Trophoblast cell (in vitro differentiated cells and primary cell): Measurements from ENCODE around the gene FAM76A.

Experiments
- DNase-seq, 2 donors: peaks; one replicate each; pipeline ENCODE4 v3.0.0-alpha.2; 2016
- H2AFZ ChIP-seq: 2 replicates; pipeline ENCODE4 v1.6.1; 2013; ENCODE audit warnings: low read length, moderate library complexity, mild to moderate bottlenecking; ENCODE audit not compliant: insufficient read depth, poor library complexity
- H2AK5ac ChIP-seq: 2 replicates; pipeline ENCODE4 v1.6.1; 2013; ENCODE audit warnings: mild to moderate bottlenecking, low read length
- H2BK120ac ChIP-seq: 2 replicates; pipeline ENCODE4 v1.6.1; 2013; ENCODE audit warnings: low read length, mild to moderate bottlenecking, moderate library complexity; ENCODE audit not compliant: insufficient read depth, poor library complexity
- H2BK12ac ChIP-seq: 2 replicates; pipeline ENCODE4 v1.6.1; 2013; ENCODE audit warnings: mild to moderate bottlenecking, low read length, moderate library complexity
- H2BK5ac ChIP-seq: 2 replicates; pipeline ENCODE4 v1.6.1; 2013; ENCODE audit warnings: low read length, low read depth, moderate library complexity, mild to moderate bottlenecking; ENCODE audit not compliant: poor library complexity
- H3K14ac ChIP-seq: 2 replicates; pipeline ENCODE4 v1.6.1; 2013; ENCODE audit warnings: mild to moderate bottlenecking, low read length
- H3K18ac ChIP-seq: 2 replicates; pipeline ENCODE4 v1.6.1; 2013; ENCODE audit warnings: mild to moderate bottlenecking, low read length
- H3K23ac ChIP-seq: 2 replicates; pipeline ENCODE4 v1.6.1; 2013; ENCODE audit warnings: low read length
- H3K27ac ChIP-seq: 2 replicates; pipeline ENCODE4 v1.5.1; 2013; ENCODE audit warnings: low read depth, mild to moderate bottlenecking, inconsistent platforms, low read length, moderate library complexity
- H3K27me3 ChIP-seq: 2 replicates; pipeline ENCODE4 v1.6.1; 2013; ENCODE audit warnings: inconsistent platforms, mild to moderate bottlenecking, low read length, moderate library complexity; ENCODE audit not compliant: insufficient read depth
- H3K36me3 ChIP-seq, 2 experiments: 1 replicate in 1 of 2; 2 replicates in 1 of 2; pipeline ENCODE4 v1.6.1; 2013; ENCODE audit warnings: low read length in 2 of 2, mild to moderate bottlenecking in 2 of 2, moderate library complexity in 1 of 2; ENCODE audit not compliant: insufficient read depth in 2 of 2, control insufficient read depth in 1 of 2
- H3K4ac ChIP-seq: 2 replicates; pipeline ENCODE4 v1.6.1; 2013; ENCODE audit warnings: low read depth, mild to moderate bottlenecking, low read length, moderate library complexity
- H3K4me1 ChIP-seq, 2 experiments: 1 replicate in 1 of 2; 2 replicates in 1 of 2; pipeline ENCODE4 v1.6.1; 2013; ENCODE audit warnings: low read length in 2 of 2, mild to moderate bottlenecking in 2 of 2, moderate library complexity in 1 of 2; ENCODE audit not compliant: insufficient read depth in 2 of 2, control insufficient read depth in 1 of 2
- H3K4me2 ChIP-seq: 2 replicates; pipeline ENCODE4 v1.6.1; 2013; ENCODE audit warnings: inconsistent platforms, mild to moderate bottlenecking, low read length, moderate library complexity
- H3K4me3 ChIP-seq: 2 replicates; pipeline ENCODE4 v1.5.1; 2013; ENCODE audit warnings: mild to moderate bottlenecking, low read depth, low read length, inconsistent platforms
- H3K79me1 ChIP-seq: one replicate; pipeline ENCODE4 v1.6.1; 2013; ENCODE audit warnings: low read length
- H3K79me2 ChIP-seq: 2 replicates; pipeline ENCODE4 v1.6.1; 2013; ENCODE audit warnings: low read length, mild to moderate bottlenecking; ENCODE audit not compliant: control insufficient read depth, insufficient read depth, poor library complexity
- H3K9ac ChIP-seq: 2 replicates; pipeline ENCODE4 v1.6.1; 2013; ENCODE audit warnings: mild to moderate bottlenecking, low read length
- H3K9me3 ChIP-seq: 2 replicates; pipeline ENCODE4 v1.6.1; 2013; ENCODE audit warnings: low read depth, mild to moderate bottlenecking, control low read depth, inconsistent platforms, low read length; ENCODE audit not compliant: insufficient read depth
- H4K12ac ChIP-seq: 2 replicates; pipeline ENCODE4 v1.6.1; 2013; ENCODE audit warnings: low read depth, mild to moderate bottlenecking, low read length, moderate library complexity
- H4K8ac ChIP-seq: 2 replicates; pipeline ENCODE4 v1.6.1; 2013; ENCODE audit warnings: low read depth, mild to moderate bottlenecking, low read length, moderate library complexity
- H4K91ac ChIP-seq: one replicate; pipeline ENCODE4 v1.6.1; 2013; ENCODE audit warnings: low read depth, mild to moderate bottlenecking, low read length, moderate library complexity
- WGBS: extraction: QIAGEN DNeasy Blood & Tissue Kit; methylation state at CpG from one replicate; pipeline ENCODE4 v1.1.7; 2013; ENCODE audit warnings: missing lambda C conversion rate; ENCODE audit not compliant: insufficient read length, insufficient coverage; ENCODE audit errors: extremely low coverage; 5-methylcytosine and 5-hydroxymethylcytosine counted together

FAM76A gene

DNA sequence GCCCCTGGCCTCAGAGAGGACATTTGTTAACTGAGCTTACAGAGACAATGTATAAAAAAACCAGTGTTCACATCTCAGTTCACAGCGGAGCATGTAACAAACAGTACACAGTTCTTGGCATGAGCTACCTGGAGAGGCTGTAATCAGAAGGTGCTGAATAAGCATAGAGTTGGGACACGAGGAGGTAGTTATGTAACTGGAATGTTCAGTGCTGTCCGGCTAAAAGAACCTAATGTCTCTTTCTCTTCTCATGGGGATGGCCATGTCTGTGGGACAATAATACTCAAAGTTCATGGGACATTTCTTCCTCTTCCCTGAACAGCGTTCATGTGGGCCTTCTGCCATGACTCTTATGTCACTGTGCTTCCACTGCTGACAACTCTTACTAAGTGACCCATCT, 30.1 kb downstream of the FAM76A start:
- Histone ChIP-seq H3K27me3 (no peaks in the 10 kb centered on the region), H3K4ac (no peak overlapping the region), H3K79me2 (no peaks in the 10 kb centered on the region), H2AK5ac (no peak overlapping the region), H4K8ac (no peak overlapping the region), H3K4me3 (no peak overlapping the region), H4K91ac (no peak overlapping the region), H3K27ac (no peak overlapping the region), H3K14ac (no peak overlapping the region), H2BK5ac (no peak overlapping the region), H3K23ac (no peak overlapping the region), H2BK120ac (no peak overlapping the region), H3K9me3 (no peaks in the 10 kb centered on the region), H3K36me3 (peaks cover 11 to 26% of the 10 kb centered on the region in 2 experiments), H2BK12ac (no peak overlapping the region), H3K79me1 (no peaks in the 10 kb centered on the region), H3K4me2 (no peak overlapping the region), H2AFZ (no peak overlapping the region), H3K9ac (no peak overlapping the region), H4K12ac (no peak overlapping the region), H3K18ac (no peak overlapping the region), H3K4me1 (no peaks in the 10 kb centered on the region)
- no CpG with 5 or more reads among the region's 4 CpGs for WGBS
- no peak for DNase-seq

DNA sequence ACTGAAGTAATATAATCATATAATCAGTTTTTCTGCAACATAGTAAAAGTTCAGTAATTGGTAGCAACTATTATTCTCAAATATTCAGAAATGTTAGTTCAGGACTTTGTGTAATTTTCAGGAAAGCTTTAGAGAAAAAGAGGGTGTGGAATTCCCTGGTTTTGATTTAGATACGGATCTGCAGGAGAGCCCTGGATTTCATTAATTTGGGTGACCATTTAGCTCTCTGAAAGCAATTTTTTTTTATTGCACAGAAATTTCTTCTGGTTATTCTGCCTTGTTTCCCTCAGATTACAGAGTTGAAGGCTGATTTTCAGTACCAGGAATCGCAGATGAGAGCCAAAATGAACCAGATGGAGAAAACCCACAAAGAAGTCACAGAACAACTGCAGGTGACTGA, 33.5 kb downstream of the FAM76A start:
- Histone ChIP-seq H2BK12ac (no peak overlapping the region), H3K4me1 (no peaks in the 10 kb centered on the region), H3K79me1 (no peaks in the 10 kb centered on the region), H3K4me3 (no peak overlapping the region), H3K27me3 (no peaks in the 10 kb centered on the region), H3K9ac (no peak overlapping the region), H4K12ac (no peak overlapping the region), H3K36me3 (peaks cover 10 to 30% of the 10 kb centered on the region in 2 experiments), H3K27ac (no peak overlapping the region), H3K14ac (no peak overlapping the region), H2AFZ (no peak overlapping the region), H3K79me2 (no peaks in the 10 kb centered on the region), H3K23ac (no peak overlapping the region), H3K18ac (no peak overlapping the region), H2BK5ac (no peak overlapping the region), H3K4ac (no peak overlapping the region), H3K9me3 (no peaks in the 10 kb centered on the region), H3K4me2 (no peak overlapping the region), H2BK120ac (no peak overlapping the region), H4K8ac (no peak overlapping the region), H2AK5ac (no peak overlapping the region), H4K91ac (no peak overlapping the region)
- no CpG with 5 or more reads among the region's 2 CpGs for WGBS
- no peak for DNase-seq

DNA sequence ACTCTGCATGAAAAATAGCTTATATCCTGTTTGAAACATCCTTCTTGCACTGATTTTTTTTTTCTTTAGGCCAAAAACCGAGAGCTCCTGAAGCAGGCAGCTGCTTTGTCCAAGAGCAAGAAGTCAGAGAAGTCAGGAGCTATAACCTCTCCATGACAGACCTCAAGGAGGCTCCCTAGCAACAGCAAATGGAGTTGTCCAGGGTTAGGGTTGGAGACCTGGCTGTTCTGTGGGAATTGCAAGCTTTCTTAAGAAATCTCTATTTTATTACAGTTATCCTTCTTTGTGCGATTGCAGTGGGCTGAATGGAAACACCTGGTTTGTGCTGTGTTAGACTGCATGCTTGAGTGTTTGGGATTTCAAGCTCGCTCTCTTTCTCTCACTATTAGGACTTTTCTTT, 34.7 kb downstream of the FAM76A start:
- H2AFZ ChIP-seq, result no peak overlapping the region
- H4K91ac ChIP-seq, result no peak overlapping the region
- no peak overlapping the region for H2BK5ac ChIP-seq
- H3K4ac ChIP-seq, result no peak overlapping the region
- H3K36me3 ChIP-seq, result peaks cover 10 to 25% of the 10 kb centered on the region in 2 experiments
- H3K4me3 ChIP-seq, result no peak overlapping the region
- no peak overlapping the region for H3K9ac ChIP-seq
- no peaks in the 10 kb centered on the region for H3K4me1 ChIP-seq
- no peak overlapping the region for H4K12ac ChIP-seq
- H4K8ac ChIP-seq, result no peak overlapping the region
- no CpG with 5 or more reads among the region's 3 CpGs for WGBS
- no peaks in the 10 kb centered on the region for H3K79me1 ChIP-seq
- no peak overlapping the region for H3K18ac ChIP-seq
- DNase-seq, result no peak
- no peak overlapping the region for H2BK12ac ChIP-seq
- H3K14ac ChIP-seq, result no peak overlapping the region
- H3K79me2 ChIP-seq, result no peaks in the 10 kb centered on the region
- no peak overlapping the region for H2AK5ac ChIP-seq
- no peaks in the 10 kb centered on the region for H3K27me3 ChIP-seq
- no peaks in the 10 kb centered on the region for H3K9me3 ChIP-seq
- no peak overlapping the region for H3K27ac ChIP-seq
- no peak overlapping the region for H2BK120ac ChIP-seq
- no peak overlapping the region for H3K4me2 ChIP-seq
- H3K23ac ChIP-seq, result no peak overlapping the region

DNA sequence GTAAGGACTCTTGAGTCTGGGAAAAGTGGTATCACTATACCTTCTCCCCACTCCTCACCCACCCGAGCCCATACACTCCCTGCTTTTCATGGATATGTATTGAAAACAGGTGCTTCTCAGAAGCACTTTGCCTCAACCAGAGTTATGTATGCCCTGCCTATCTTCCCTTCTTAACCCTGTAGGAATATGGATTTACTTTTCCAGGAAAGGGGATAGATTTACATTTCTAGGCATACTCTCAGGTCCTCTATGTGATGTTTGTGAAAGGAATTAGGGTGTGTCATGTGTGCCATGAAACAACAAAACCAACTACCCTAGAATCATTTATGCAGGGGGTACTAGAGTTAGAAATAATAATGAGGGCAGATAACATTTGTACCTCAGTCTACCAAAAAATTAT, 36.3 kb downstream of the FAM76A start:
- Histone ChIP-seq H3K4me1 (no peaks in the 10 kb centered on the region), H2AFZ (no peak overlapping the region), H4K91ac (no peak overlapping the region), H3K79me2 (no peaks in the 10 kb centered on the region), H3K23ac (no peak overlapping the region), H2BK120ac (no peak overlapping the region), H2BK5ac (no peak overlapping the region), H3K27me3 (no peaks in the 10 kb centered on the region), H3K14ac (no peak overlapping the region), H3K18ac (no peak overlapping the region), H3K79me1 (no peaks in the 10 kb centered on the region), H2BK12ac (no peak overlapping the region), H2AK5ac (no peak overlapping the region), H3K4ac (no peak overlapping the region), H3K4me2 (no peak overlapping the region), H4K12ac (no peak overlapping the region), H3K9me3 (no peaks in the 10 kb centered on the region), H3K27ac (no peak overlapping the region), H3K36me3 (peaks cover 4 to 13% of the 10 kb centered on the region in 2 experiments), H4K8ac (no peak overlapping the region), H3K4me3 (no peak overlapping the region), H3K9ac (no peak overlapping the region)
- no peak for DNase-seq
- WGBS, result no CpG with 5 or more reads among the region's 1 CpG
